T-helper 2 cell (primary cell): ENCODE measurements around the gene AJM1.
"Not testable (repeated sequence)": the region's sequence is repeated elsewhere in the genome, so short reads cannot be mapped to it uniquely, and the experiment has no call there.

Source experiments
- DNase-seq, 5 experiments: peaks; one replicate each; pipeline versions ENCODE4 v3.0.0 to v3.0.0-alpha.2; 2012 to 2022
- total RNA-seq, 2 donors: gene quantifications; one replicate each; lab custom pipeline; 2026; lab: John Stamatoyannopoulos, UW

The AJM1 gene
- total RNA-seq = 3.8 to 4.1 reads per million in 2 donors

- DNase-seq = peak; percentile 59 to 84 (median 69)
Observed at GRCh38 chr9:136842380-136842948, at the start of gene AJM1. Gene AJM1 (plus strand): TSS chr9:136842478. CDS start chr9:136844415, 1,937 bp downstream.

- no peak for DNase-seq
Observed at GRCh38 chr9:136793086-136793946, 49.0 kb upstream of the AJM1 start.

- no peak for DNase-seq
Observed at GRCh38 chr9:136794281-136794999, 47.8 kb upstream of the AJM1 start.

GRCh38 chr9:136795000-136795348, 47.3 kb upstream of the AJM1 start:
- DNase-seq = no peak

GRCh38 chr9:136796238-136796774, 46.0 kb upstream of the AJM1 start, which contains the start of gene CCDC183:
Gene CCDC183 (plus strand): TSS chr9:136796338. CDS start chr9:136796398, 60 bp downstream.
- DNase-seq = no peak

- not testable (repeated sequence) for DNase-seq
Observed at GRCh38 chr9:136796775-136797347, 45.4 kb upstream of the AJM1 start.

- no peak for DNase-seq
Observed at GRCh38 chr9:136798708-136799078, 43.6 kb upstream of the AJM1 start.

- no peak for DNase-seq
Observed at GRCh38 chr9:136799079-136799853, 43.0 kb upstream of the AJM1 start.

GRCh38 chr9:136799854-136800657, 42.2 kb upstream of the AJM1 start:
- DNase-seq = peak; percentile 63 to 89 (median 86)

GRCh38 chr9:136802321-136802720, 40.0 kb upstream of the AJM1 start:
- DNase-seq = no peak

- not testable (repeated sequence) for DNase-seq
Observed at GRCh38 chr9:136803009-136803550, 39.2 kb upstream of the AJM1 start.

GRCh38 chr9:136803551-136804508, 38.4 kb upstream of the AJM1 start:
- no peak for DNase-seq

GRCh38 chr9:136804509-136805206, 37.6 kb upstream of the AJM1 start:
- no peak for DNase-seq

- no peak for DNase-seq
Observed at GRCh38 chr9:136805207-136805740, 37.0 kb upstream of the AJM1 start.

GRCh38 chr9:136806067-136806466, 36.2 kb upstream of the AJM1 start:
- no peak for DNase-seq

GRCh38 chr9:136806631-136807201, 35.6 kb upstream of the AJM1 start:
- no peak for DNase-seq

- DNase-seq = peak; percentile 67 to 87 (median 76)
Observed at GRCh38 chr9:136807281-136808074, 34.8 kb upstream of the AJM1 start, which contains the start of gene RABL6. Gene RABL6 (plus strand): TSS chr9:136807948. CDS start chr9:136808197, 249 bp downstream.
